Left lobe of liver (tissue), 2 donors: ENCODE results near the gene FRS2. TPM values are rescaled to one million over a fixed set of nuclear protein-coding genes. Genes with fewer than 3 reads are reported as not detected.

Source experiments
- ATAC-seq: fragments of 200-7000 bp; cut with Tn5 transposase; one replicate; pipeline ENCODE4 v1.9.1; 2020; ENCODE audit warnings: mild to moderate bottlenecking, moderate library complexity
- DNase-seq: peaks from one replicate; pipeline ENCODE4 v3.0.0-alpha.2; 2020; ENCODE audit warnings: low spot score
- total RNA-seq: library from RNA; stranded (reverse); gene quantifications from one replicate; pipeline ENCODE4 v1.2.1, GENCODE V29; 2021
- donor health status: DM: no; HTN: no; CAD: no; lungs with moderate emphysema.
- donor health status: DM: no; HTN: yes; CAD: no.

FRS2 gene
- total RNA-seq, 1 donor from 2014 or later, result 15.2 TPM

- DNase-seq (no peak), ATAC-seq (no peak)
Measured at GRCh38 chr12:69459477-69459876, 10.7 kb upstream of the FRS2 start.

GRCh38 chr12:69464428-69464827 lies 5.8 kb upstream of the FRS2 start:
- ATAC-seq, result no peak
- no peak for DNase-seq

- ATAC-seq (no peak), DNase-seq (no peak)
Measured at GRCh38 chr12:69466867-69467266, 3.3 kb upstream of the FRS2 start.

GRCh38 chr12:69467366-69467765 lies 2.8 kb upstream of the FRS2 start:
- ATAC-seq, result no peak
- no peak for DNase-seq

- no peak for ATAC-seq
Measured at GRCh38 chr12:69468237-69469026, 1.8 kb upstream of the FRS2 start.

GRCh38 chr12:69469854-69470188 lies 367 bp upstream of the FRS2 start:
- DNase-seq, result no peak
- ATAC-seq, result no peak

More at GRCh38 chr12:69468237-69469026, 1.8 kb upstream of the FRS2 start:
- no peak for DNase-seq

GRCh38 chr12:69471076-69471430 lies 865 bp downstream of the FRS2 start:
- DNase-seq, result no peak
- no peak for ATAC-seq

GRCh38 chr12:69471667-69472385 lies 1.6 kb downstream of the FRS2 start:
- DNase-seq, result no peak
- no peak for ATAC-seq

GRCh38 chr12:69473262-69473661 lies 3.1 kb downstream of the FRS2 start:
- ATAC-seq (no peak), DNase-seq (no peak)

- ATAC-seq (no peak), DNase-seq (no peak)
Measured at GRCh38 chr12:69474456-69474855, 4.3 kb downstream of the FRS2 start.

- no peak for DNase-seq
- peak; percentile 35 for ATAC-seq
Measured at GRCh38 chr12:69475237-69475975, 5.2 kb downstream of the FRS2 start.

- peak; percentile 10 for ATAC-seq
- no peak for DNase-seq
Measured at GRCh38 chr12:69476276-69477017, 6.3 kb downstream of the FRS2 start.

- no peak for ATAC-seq
- DNase-seq, result no peak
Measured at GRCh38 chr12:69479675-69480074, 9.5 kb downstream of the FRS2 start.

- DNase-seq (no peak), ATAC-seq (no peak)
Measured at GRCh38 chr12:69480698-69481097, 10.5 kb downstream of the FRS2 start.

- DNase-seq (no peak), ATAC-seq (peak; percentile 62)
Measured at GRCh38 chr12:69481133-69481532, 10.9 kb downstream of the FRS2 start.

GRCh38 chr12:69483700-69484099 lies 13.5 kb downstream of the FRS2 start:
- ATAC-seq (no peak), DNase-seq (no peak)

- ATAC-seq (no peak), DNase-seq (no peak)
Measured at GRCh38 chr12:69484428-69484827, 14.2 kb downstream of the FRS2 start.

GRCh38 chr12:69490920-69491643 lies 20.9 kb downstream of the FRS2 start:
- ATAC-seq (no peak), DNase-seq (no peak)

GRCh38 chr12:69492739-69493138 lies 22.6 kb downstream of the FRS2 start:
- DNase-seq (no peak), ATAC-seq (no peak)

GRCh38 chr12:69495071-69495470 lies 24.9 kb downstream of the FRS2 start:
- no peak for DNase-seq
- ATAC-seq, result no peak
